Measurements from ENCODE around the gene TRIM54.

Gene TRIM54

GRCh38 chr2:27242614-27242951 is 39.6 kb upstream of the TRIM54 start:
- POLR2A ChIA-PET: no interaction called here
- CTCF ChIA-PET: no interaction called here
- no peaks in the 10 kb centered on the region for H3K4me1 ChIP-seq (ENCODE audit: control insufficient read depth, insufficient read depth, low read length)
- H3K27ac ChIP-seq (ENCODE audit: extremely low read depth, low read depth, low read length): no peak overlapping the region
- no peak overlapping the region for H3K4me3 ChIP-seq (ENCODE audit: low read depth, low read length)
- peaks cover 5 to 75% of the 10 kb centered on the region in 2 experiments; a peak in 2 of 3 replicates for H3K36me3 ChIP-seq (ENCODE audit: control insufficient read depth in 2 of 2, insufficient read depth in 1 of 2, low read length in 2 of 2)
- no peak for TF ChIP-seq ZNF248 (tag by site-specific recombination; IDR thresholded peaks at IDR 0.05)
- TF ChIP-seq ZNF571 (tag by site-specific recombination; IDR thresholded peaks at IDR 0.05): no peak
- TF ChIP-seq OSR2 (tag by site-specific recombination; IDR thresholded peaks at IDR 0.05): no peak
- no peak for TF ChIP-seq ZNF623 (tag by site-specific recombination; IDR thresholded peaks at IDR 0.05)
- TF ChIP-seq ZNF837 (tag by site-specific recombination; IDR thresholded peaks at IDR 0.05): no peak
- TF ChIP-seq TRIM28 (IDR thresholded peaks at IDR 0.05; ENCODE audit: borderline replicate concordance, low read length): no peak
- no peak for TF ChIP-seq KLF1 (tag by site-specific recombination; IDR thresholded peaks at IDR 0.05)
- TF ChIP-seq BCL11B (tag by site-specific recombination; IDR thresholded peaks at IDR 0.05; ENCODE audit: low read depth): no peak
- TF ChIP-seq ZNF169 (tag by site-specific recombination; IDR thresholded peaks at IDR 0.05): no peak
- no peaks in the 10 kb centered on the region for H3K9me3 ChIP-seq (ENCODE audit: control insufficient read depth, insufficient read depth, low read depth, low read length)

GRCh38 chr2:27243391-27244130 is 38.7 kb upstream of the TRIM54 start:
- Histone ChIP-seq H3K4me1 (ENCODE audit: control insufficient read depth, insufficient read depth, low read length) (no peaks in the 10 kb centered on the region), H3K27ac (ENCODE audit: extremely low read depth, low read depth, low read length) (no peak overlapping the region), H3K4me3 (ENCODE audit: low read depth, low read length) (no peak overlapping the region), H3K36me3 (ENCODE audit: control insufficient read depth in 2 of 2, insufficient read depth in 1 of 2, low read length in 2 of 2) (peaks cover 5 to 65% of the 10 kb centered on the region in 2 experiments; a peak in 2 of 3 replicates), H3K9me3 (ENCODE audit: control insufficient read depth, insufficient read depth, low read depth, low read length) (no peaks in the 10 kb centered on the region)
- ChIA-PET CTCF (interaction anchor here (0.6 to 0.8 kb wide), 3 partner anchors 18 to 77 kb away, joined by 3 to 4 read pairs (median 3); no protein-coding TSS in a partner anchor), POLR2A (no interaction called here)
- TF ChIP-seq ZBTB6 (tag by site-specific recombination; IDR thresholded peaks at IDR 0.05): no peak
- no peak for TF ChIP-seq ZNF664 (tag by site-specific recombination; IDR thresholded peaks at IDR 0.05)
- no peak for TF ChIP-seq ZNF843 (tag by site-specific recombination; IDR thresholded peaks at IDR 0.05)
- TF ChIP-seq, protein P1, sequence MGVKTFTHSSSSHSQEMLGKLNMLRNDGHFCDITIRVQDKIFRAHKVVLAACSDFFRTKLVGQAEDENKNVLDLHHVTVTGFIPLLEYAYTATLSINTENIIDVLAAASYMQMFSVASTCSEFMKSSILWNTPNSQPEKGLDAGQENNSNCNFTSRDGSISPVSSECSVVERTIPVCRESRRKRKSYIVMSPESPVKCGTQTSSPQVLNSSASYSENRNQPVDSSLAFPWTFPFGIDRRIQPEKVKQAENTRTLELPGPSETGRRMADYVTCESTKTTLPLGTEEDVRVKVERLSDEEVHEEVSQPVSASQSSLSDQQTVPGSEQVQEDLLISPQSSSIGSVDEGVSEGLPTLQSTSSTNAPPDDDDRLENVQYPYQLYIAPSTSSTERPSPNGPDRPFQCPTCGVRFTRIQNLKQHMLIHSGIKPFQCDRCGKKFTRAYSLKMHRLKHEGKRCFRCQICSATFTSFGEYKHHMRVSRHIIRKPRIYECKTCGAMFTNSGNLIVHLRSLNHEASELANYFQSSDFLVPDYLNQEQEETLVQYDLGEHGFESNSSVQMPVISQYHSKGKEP (tag by site-specific recombination; IDR thresholded peaks at IDR 0.05): no peak

DNA sequence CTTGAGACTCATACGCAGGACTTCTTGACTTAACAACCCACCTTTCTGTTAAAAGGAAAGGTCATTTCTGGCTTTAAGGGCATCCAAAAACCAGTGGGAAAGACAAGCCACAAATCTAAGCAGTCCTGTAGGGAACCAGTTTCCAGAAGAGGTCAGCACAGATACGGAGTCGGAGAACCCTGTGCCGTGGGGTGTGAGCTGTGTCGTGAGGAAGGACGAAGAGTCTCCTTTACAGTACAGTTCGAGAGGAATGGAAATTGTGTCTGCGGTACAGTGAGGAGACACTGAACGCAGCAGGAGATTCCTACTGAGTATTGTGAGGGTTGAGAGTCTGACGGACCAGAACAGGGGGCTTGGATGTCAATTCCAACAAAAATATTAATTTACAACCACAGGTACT is 37.1 kb upstream of the TRIM54 start:
- ChIA-PET POLR2A (interaction anchor here (0.6 kb wide), 1 partner anchor 142 kb away, joined by 3 read pairs; no protein-coding TSS in a partner anchor), CTCF (interaction anchor here (0.6 kb wide), 1 partner anchor 26 kb away, joined by 3 read pairs; no protein-coding TSS in a partner anchor)
- H3K9me3 ChIP-seq (ENCODE audit: control insufficient read depth, insufficient read depth, low read depth, low read length): no peaks in the 10 kb centered on the region
- no peak overlapping the region for H3K4me3 ChIP-seq (ENCODE audit: low read depth, low read length)
- TF ChIP-seq ZNF610 (tag by site-specific recombination; IDR thresholded peaks at IDR 0.05; ENCODE audit: borderline replicate concordance) (no peak), ZNF341 (tag by site-specific recombination; IDR thresholded peaks at IDR 0.05; ENCODE audit: low read depth) (no peak), PRDM6 (tag by site-specific recombination; IDR thresholded peaks at IDR 0.05) (no peak)
- TF ChIP-seq, protein P2, sequence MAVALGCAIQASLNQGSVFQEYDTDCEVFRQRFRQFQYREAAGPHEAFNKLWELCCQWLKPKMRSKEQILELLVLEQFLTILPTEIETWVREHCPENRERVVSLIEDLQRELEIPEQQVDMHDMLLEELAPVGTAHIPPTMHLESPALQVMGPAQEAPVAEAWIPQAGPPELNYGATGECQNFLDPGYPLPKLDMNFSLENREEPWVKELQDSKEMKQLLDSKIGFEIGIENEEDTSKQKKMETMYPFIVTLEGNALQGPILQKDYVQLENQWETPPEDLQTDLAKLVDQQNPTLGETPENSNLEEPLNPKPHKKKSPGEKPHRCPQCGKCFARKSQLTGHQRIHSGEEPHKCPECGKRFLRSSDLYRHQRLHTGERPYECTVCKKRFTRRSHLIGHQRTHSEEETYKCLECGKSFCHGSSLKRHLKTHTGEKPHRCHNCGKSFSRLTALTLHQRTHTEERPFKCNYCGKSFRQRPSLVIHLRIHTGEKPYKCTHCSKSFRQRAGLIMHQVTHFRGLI (tag by site-specific recombination; IDR thresholded peaks at IDR 0.05): no peak
- H3K27ac ChIP-seq (ENCODE audit: extremely low read depth, low read depth, low read length): no peak overlapping the region
- peaks cover 0 to 50% of the 10 kb centered on the region in 2 experiments; a peak in 2 of 3 replicates for H3K36me3 ChIP-seq (ENCODE audit: control insufficient read depth in 2 of 2, insufficient read depth in 1 of 2, low read length in 2 of 2)
- 0 out of 2 replicates have a peak, but pooled peaks cover 4% of the 10 kb centered on the region for H3K4me1 ChIP-seq (ENCODE audit: control insufficient read depth, insufficient read depth, low read length)
